ENCODE results near the gene EXD3.

Gene EXD3

GRCh38 chr9:137301081-137301947 lies 121.6 kb downstream of the EXD3 start:
- H3K4me3 ChIP-seq (ENCODE audit: low read length) = peak overlapping the region; percentile 50
- no peak for TF ChIP-seq CTCF (conservative IDR thresholded peaks at IDR 0.05; ENCODE audit: low read depth, low read length)
- no peak for DNase-seq (ENCODE audit: low read depth)

GRCh38 chr9:137300567-137301080 lies 122.3 kb downstream of the EXD3 start:
- no peak for DNase-seq (ENCODE audit: low read depth)
- peak overlapping the region; percentile 50 for H3K4me3 ChIP-seq (ENCODE audit: low read length)
- TF ChIP-seq CTCF (conservative IDR thresholded peaks at IDR 0.05; ENCODE audit: low read depth, low read length) = no peak

- peak overlapping the region; percentile 7 for H3K4me3 ChIP-seq (ENCODE audit: low read length)
- no peak for TF ChIP-seq CTCF (conservative IDR thresholded peaks at IDR 0.05; ENCODE audit: low read depth, low read length)
Measured at GRCh38 chr9:137299938-137300337, 123.0 kb downstream of the EXD3 start.

GRCh38 chr9:137299203-137299565 lies 123.8 kb downstream of the EXD3 start:
- H3K4me3 ChIP-seq (ENCODE audit: low read length) = no peak overlapping the region
- DNase-seq (ENCODE audit: low read depth) = no peak
- no peak for TF ChIP-seq CTCF (conservative IDR thresholded peaks at IDR 0.05; ENCODE audit: low read depth, low read length)

More at GRCh38 chr9:137299938-137300337, 123.0 kb downstream of the EXD3 start:
- no peak for DNase-seq (ENCODE audit: low read depth)

GRCh38 chr9:137298401-137299202 lies 124.4 kb downstream of the EXD3 start:
- TF ChIP-seq CTCF (conservative IDR thresholded peaks at IDR 0.05; ENCODE audit: low read depth, low read length) = no peak

GRCh38 chr9:137297966-137298365 lies 125.0 kb downstream of the EXD3 start:
- no peak for TF ChIP-seq CTCF (conservative IDR thresholded peaks at IDR 0.05; ENCODE audit: low read depth, low read length)
- no peak overlapping the region for H3K4me3 ChIP-seq (ENCODE audit: low read length)
- no peak for DNase-seq (ENCODE audit: low read depth)

More at GRCh38 chr9:137298401-137299202, 124.4 kb downstream of the EXD3 start:
- DNase-seq (ENCODE audit: low read depth) = no peak
- no peak overlapping the region for H3K4me3 ChIP-seq (ENCODE audit: low read length)
